HG03565 (cell line): ENCODE measurements around the gene CFAP58.

ENCODE experiments used
- ATAC-seq: cut with Tn5 transposase; IDR thresholded peaks from one replicate; pipeline ENCODE4 v1.9.1; 2021; ENCODE audit warnings: mild to moderate bottlenecking, moderate library complexity; ENCODE audit not compliant: unreplicated experiment

Gene CFAP58

DNA sequence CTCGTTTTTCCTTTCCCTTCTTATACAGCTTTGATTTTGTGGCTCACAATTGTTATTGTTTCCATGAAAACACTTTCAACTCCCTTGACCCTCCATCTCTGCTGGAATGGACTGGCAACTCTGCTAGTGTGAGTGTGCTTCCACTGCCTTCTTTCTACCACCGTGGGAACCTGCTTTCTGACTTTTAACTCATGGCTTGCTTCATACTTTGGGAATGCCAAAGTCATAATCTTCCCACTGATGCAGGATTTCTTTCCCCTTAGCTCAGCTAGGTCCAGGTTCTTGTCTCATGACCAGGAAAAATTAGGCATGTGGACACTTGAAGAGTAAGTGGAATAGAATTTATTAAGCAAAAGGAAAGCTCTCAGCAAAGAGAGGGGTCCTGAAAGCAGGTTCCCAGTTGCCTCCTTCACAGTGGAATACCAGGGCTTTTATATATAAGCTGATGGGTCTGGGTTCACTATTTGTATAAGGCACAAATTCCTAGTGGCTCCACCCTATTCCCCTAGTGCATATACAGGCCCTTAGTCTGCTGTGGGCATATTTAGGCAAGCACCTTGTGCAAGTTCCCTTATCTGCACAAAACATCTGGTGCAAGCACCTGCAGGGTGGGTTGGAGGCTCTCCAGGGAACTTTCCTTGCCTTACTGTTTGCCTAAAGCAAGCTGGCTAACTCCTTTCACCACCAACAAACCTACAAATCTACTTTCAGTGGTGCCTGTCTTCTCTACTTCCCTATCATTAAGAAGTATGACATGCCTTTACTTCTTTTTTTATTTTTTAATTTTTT, 119.5 kb downstream of the CFAP58 start:
- no peak for ATAC-seq

DNA sequence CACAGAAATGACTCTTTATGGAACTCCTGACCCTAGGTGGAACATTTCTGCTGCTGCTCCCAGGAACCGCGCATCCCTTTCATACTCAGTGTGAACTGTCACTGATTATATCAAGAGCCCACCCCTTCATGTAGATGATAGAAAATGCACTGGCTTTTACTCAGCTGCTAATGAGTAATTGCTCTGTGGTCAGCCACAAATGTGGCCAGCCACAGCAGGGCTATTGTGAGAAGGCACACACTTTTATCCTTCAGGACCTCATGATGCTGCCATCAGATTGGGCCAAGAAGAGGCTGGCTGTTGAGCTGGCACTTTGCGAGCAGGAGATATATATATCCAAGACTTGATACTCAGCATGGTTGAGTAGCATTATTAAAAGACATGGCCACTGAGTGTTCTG, 124.7 kb downstream of the CFAP58 start:
- no peak for ATAC-seq

DNA sequence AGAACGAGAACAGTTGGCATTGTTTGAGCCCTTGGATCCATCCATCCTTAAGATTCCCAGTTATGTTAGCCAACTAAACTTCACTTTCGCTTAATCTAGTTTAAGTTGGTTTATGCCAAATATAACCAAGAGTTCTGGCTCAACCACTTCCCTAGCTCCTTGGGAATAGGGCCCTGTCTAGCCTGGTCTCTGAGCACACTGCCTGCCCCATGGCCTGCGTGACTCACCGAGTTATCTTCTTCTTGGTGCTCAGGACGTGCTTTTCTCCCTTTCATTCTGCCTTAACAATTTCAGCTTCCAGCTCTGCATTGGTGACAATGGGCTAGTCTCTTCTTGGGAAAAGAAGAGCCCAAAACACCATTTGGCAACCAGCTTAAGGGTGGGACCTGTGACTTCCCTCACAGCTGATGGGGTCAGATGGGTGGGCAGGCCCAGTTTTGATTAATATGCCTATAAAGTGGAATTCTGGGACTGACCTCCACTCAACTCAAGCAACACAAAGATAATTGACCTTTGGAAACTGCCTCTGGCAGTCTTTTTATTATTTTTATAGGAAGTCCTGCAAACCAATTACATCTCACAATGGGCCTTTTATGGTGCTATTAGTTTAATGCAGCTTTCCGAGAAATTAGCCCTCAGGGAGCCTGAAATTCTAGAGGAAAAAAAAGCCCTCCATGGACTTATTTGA, 126.4 kb downstream of the CFAP58 start:
- ATAC-seq, result no peak

DNA sequence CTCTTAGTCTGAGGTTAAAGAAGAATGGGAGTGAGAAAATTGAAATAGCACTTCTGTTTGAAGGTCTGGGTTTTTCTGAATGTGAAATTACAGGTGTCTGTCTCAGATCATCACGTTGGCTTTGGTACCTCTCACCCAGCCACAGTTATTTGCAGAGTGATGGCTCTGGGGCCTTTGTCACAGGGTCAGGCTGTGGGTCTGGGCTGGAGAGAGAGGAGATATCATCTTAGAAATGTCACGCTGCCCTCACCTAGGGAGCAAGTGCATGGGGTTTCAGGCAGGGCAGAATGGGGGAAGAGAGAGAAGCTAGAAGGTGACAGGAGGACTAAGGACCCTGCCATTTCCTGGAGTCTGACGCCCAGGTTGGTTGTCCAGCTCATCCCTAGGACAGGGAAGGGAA, 127.2 kb downstream of the CFAP58 start:
- ATAC-seq, result no peak

DNA sequence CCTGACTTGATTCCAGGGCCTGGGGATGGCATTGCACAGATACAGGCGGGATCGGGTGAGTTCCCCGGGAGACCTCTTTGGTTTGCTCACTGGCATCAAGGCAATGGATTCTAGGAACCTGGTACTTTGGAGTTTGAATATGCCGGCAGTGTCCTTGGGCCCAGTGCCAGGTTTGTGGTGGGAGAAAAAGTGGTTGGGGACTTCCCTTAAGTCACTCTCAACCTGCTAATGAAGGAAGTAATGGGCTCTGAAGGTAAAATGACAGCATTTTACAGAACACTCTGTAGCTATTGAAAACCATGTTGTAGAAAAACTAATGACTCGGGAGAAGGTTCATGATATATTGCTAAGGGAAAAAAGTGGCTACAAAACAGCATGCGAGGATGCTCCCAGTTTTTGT, 129.9 kb downstream of the CFAP58 start:
- no peak for ATAC-seq

DNA sequence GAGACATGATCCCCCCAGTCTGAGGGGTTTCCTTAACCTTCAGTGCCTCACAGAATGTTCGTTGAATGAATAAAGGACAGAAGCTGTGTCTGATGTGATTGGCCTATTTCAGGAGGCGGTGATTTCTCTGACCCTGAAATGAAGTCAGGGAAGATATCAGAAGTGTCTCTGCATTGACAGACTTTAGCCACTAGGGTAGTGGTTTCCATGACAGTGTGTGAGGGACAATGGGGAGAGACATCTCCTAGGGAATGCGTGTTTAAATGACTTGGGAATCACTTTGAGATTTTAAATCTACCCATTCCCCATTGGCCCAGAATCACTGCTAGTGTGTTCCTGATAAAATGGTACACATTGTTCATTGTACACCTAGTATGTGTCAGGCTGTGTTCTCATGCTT, 132.0 kb downstream of the CFAP58 start:
- ATAC-seq, result no peak

DNA sequence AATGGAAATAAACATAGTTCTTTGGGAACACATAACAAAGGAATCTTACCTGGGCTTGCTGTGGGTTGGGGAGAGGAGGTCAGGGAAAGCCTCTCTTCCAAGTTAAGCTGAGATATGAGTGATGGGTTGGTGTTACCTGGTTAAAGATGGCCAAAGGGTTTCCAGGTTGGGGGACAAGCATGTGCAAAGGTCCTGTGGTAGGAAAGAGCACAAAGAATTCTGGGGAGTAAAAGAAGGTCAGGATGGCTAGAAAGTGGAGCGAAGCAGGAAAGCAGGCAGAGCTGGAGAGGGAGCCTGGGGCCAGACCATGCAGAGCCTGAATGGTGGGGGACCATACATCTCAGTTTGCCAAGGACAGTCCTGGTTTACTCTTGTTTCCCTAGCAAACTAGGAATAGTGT, 133.2 kb downstream of the CFAP58 start:
- ATAC-seq, result no peak

DNA sequence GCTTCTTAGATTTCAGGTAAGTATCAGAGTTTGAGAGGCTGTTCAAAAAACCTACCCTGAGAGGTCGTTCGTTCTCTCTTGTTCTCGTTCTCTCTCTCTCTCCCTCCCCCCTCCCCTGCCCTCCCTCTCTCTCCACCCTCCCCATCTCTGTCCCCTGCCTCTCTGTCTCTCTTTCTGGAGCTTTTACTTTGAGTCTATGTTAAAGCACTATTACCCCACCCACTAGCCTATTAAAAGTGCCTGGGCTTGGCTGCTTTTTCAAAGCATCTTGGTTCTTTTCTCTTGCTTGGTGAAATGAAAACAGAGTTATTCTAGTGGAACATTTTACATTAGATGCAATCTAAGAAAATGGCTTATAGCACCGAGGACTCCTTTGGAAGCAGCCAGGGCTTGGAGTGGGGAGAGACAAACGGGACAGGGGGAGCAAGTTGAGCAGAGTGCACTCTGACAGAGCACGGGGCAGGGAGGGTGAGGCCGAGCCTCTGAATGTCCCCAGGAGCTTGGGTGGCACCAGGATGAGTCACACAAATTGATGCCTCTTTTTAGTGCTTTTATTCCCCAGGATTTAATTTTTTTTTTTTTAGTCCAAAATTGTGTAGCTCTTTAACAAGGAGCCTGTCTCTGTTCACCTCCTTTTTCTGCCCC, 134.3 kb downstream of the CFAP58 start:
- ATAC-seq, result no peak

DNA sequence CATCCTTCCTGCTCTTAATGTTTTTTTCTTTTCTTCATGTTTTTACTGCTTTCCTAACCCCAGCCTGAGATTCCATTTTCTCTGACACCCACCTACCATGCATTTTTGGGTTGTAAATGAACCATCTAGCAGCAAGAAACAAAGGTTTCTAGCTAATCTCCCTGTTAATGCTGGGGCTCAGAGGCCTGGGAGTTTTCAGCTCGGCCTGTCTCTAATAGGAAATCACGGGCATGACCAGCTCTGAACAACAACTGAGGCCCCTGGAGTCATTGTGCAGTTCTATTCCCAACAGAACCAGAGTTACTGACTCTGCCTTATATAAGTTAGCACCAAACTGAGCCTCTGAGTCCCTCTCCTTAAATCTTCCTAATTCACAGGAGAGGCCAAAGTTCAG, 134.8 kb downstream of the CFAP58 start:
- no peak for ATAC-seq

DNA sequence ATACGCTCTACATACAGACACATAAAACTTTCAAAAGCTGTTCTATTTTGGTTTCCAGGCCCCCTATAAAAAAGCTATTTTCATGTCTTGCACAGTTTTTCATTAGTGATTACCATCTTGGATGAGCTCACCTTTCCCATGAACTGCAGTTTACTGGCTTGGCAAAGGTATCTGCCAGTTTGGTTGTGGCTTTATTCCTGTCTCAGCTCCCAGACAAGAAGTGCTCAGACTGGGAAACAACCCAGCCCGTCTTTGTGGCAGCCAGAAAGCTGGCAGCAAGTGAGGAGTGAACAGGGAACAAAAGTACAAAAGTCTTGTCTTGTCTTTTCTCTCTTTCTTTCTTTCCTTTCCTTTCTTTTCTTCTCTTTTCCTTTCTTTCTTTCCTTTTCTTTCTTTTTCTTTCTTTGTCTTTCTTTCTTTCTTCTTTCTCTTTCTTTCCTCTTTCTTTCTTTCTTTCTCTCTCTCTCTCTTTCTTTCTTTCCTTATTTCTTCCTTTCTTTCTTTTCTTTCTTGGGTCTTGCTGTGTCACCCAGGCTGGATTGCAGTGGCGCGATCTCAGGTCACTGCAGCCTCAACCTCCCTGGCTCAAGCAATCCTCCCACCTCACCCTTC, 138.8 kb downstream of the CFAP58 start:
- ATAC-seq, result no peak

DNA sequence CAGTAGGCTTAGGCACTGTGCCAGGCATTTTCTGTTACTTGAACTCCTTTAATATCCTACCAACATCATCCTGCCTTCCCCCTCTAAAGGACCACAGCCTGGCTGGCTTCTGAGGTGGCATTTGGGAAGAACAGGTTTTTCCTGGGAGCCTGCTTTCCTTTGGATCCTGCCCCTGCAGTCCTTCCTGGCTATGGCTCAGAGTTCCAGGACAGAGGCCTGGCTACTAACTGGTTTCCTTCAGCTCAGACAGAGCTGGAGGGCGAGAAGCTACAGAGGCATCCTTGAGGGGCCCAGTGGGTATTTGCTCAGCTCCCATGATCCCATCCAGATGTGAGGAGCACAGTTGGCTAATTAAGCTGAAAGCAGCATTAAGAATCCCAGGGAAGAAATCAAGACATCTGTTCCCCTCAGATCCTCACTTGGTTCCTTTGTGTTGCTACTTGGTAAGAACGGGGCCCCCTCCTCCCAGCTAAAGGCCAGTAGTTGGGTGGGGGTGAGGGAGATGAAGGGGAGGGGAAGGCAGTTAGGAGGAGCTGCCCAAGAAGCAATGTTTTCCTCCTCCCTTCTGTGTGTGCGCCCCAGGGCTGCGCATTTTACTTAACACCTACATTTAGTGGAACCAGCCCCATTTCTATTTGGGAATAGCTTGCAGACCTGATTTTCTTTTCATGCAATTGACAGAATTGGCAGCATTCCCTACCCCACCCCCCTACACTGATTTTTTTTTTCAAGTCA, 144.9 kb downstream of the CFAP58 start:
- no peak for ATAC-seq

DNA sequence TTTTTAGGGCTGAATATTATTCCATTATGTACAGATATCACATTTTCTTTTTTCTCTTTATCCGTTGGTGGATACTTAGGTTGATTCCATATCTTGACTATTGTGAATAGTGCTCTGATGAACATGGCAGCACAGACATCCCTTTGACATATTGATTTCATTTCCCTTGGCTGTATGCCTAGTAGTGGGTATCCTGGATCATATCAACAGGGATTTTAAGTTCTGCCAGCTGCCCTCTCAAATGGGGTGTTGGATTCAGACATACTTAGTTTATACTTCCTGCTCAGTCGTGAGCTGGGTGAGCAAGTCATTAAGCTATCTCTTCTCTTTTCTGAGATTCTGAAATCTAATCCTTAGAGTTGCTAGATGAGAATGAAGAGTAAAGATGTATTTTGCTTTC, 147.8 kb downstream of the CFAP58 start:
- no peak for ATAC-seq

DNA sequence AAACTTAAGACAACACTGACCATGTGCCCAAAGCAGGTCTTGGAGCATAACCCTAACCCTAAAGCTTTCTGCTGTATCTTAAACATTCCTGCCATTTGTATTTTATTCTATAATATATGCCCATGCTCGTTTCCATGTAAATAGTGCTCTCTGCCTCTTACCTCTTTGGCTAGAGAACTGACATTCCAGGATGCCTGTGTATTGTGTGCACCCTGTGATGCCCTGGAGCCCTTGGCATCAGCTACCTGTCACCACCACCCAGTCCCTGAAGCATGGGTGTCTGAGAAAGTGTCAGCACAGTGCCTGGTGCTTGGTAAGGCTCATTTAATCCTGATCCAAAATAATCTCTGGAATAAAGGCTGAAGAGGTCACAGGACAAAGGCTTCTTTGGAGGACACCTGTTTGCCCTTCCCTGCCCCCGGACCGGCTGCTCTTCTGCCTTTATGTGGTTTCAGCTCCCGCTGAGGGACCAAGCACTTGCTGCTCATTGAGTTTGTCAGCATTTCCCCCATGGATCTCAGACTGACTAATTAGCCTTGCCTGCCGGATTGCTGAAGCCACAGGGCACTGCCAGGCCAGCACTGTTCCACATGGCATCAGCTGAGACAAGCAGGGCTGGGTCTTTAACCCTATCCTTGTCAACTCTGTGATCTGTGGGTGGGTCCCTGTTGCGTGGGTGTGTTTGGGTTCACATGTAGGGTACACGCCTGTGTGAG, 148.4 kb downstream of the CFAP58 start:
- ATAC-seq, result no peak

DNA sequence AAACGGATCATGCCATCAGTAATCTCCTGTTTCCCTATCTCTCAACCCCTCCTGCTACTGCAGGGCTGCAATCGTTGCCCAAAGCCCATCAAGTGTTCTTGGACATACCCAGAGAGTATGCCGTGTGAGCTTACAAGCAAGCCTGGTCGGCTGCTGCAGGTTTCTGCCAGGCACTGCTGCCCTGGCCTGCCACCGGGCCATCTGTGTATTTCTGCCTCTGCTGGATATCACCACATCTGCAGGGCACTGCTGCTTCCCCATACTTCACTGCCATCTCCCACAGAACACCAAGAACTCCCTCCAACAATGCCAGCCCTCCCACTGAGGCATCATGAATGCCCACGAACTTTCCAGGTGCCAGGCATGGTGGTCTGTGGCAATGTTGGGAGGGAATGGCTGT, 149.3 kb downstream of the CFAP58 start:
- ATAC-seq, result no peak
